Activated T-cell treated with anti-CD3 and anti-CD28 coated beads for 4 hours (primary cell): ENCODE measurements around the gene LGALS8.

ENCODE experiments used
- DNase-seq: peaks from one replicate; pipeline ENCODE4 v3.0.0-alpha.2; 2020

The LGALS8 gene

GRCh38 chr1:236509647-236510401, 14.0 kb upstream of the LGALS8 start:
- no peak for DNase-seq

DNA sequence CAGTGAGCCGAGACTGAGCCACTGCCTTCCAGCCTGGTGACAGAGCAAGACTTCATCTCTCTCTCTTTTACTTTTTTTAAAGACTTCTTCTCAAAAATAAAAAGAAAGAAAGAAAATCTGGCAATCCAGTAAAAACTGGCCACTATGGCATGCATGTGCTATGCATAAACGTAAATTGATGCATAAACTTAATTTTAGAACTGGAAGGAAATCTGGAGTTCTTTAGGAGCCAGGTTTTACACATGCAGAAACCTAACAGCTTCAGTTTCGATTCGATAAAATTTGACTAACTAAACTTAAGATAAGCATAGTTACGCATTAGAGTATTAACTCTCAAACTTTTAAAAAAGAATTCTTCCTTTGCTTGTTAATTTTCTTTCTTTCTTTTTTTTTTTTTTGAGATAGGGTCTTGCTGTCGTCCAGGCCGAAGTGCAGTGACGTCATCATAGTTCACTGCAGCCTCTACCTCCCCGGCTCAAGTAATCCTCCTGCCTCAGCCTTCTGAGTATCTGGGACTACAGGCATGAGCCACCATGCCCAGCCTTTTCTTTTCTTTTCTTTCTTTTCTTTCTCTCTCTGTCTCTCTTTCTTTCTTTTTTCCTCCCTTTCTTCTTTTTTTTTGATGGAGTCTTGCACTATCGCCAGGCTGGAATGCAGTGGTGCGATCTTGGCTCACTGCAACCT, 11.9 kb upstream of the LGALS8 start:
- no peak for DNase-seq

DNA sequence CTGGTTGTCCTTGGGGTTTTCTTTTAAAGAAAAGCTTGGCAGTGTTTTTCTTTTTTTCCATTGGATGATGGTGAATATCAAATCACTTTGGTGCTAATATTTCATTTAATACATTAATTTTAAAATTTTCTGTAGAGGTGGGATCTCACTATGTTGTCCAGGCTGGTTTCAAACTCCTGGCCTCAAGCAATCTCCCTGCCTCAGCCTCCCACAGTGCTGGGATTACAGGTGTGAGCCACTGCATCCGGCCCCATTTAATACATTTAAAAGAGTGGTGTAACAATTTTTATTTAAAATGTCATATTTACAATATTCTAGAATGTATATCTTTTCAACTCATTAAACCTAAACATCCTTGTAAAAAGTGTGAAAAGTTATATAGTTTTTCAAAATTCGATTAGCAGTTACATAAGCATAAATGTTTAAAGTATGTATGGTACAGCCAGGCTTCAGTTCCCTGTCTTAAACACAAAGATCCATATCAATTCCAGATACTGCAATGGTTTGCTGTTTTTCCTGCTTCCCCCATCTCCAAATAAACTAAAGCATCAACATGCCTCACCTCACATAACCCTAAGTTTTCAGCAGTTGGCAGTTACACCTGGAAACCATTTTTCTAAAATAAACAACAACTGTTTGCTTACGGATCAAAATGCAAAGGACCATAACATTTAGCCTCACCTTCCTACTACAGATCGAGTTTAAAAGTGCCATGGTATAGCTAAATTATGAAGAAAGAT, 8.9 kb upstream of the LGALS8 start:
- DNase-seq: no peak

DNA sequence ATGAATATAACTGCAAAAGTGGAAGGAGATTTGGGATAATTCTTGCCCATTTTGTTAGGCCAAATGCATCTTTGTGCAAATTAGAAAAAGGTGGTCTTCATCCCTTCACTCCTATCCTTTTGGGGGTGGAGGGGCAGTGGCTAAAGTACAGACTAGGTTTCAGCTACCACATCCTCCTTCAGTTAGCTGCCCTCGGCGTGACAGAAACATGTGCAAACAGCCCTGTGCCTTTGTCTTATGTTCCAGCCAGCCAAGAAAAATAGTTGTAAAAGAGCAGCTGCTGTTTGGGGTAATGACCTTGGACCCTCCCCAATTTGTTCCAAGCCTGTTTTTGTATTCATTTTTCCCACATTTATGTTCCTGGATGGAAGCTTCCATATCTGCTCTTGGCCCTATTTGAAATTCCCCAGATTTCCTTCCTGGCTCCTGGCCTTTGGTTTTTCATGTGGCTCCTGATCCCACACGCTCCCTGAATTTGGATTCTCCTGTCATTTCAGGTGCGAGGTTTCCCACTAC, 8.3 kb upstream of the LGALS8 start:
- DNase-seq: no peak

DNA sequence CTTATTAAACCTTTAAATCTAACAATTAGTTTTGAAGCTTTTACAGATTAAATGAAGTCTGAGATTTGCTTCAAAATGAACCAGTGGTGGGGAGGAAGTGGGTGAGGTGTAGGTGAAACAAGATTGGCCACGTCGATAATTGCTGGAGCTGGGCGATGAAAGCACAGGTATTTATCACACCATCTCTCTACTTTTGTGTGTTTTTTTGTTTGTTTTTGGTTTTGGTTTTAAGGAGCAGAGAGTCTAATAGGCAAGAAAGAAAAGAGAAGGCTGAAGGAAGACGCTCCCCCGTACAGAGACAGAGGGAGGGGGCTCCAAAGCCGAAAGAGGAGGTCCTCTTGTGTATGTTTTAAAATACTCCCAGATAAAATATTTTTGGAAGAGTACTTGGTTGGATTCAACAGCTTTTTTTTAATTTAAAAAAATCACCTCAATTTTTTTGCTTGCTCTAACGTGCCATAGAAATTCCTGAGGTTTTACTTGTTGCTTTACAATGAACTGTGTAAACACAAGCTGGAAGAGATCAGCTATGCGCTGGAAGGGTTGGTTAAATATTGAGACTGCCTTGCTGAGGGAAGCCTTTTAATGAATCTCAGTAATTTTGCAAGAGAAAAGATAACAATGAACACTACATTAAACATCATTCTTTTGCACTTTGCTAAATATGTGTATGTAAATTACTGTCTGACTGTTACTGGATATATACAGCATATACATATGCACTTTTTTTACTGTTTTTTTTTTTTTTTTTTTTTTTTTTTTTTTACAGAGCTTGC, 6.7 kb upstream of the LGALS8 start:
- no peak for DNase-seq

GRCh38 chr1:236518322-236518721, 5.5 kb upstream of the LGALS8 start:
- no peak for DNase-seq

DNA sequence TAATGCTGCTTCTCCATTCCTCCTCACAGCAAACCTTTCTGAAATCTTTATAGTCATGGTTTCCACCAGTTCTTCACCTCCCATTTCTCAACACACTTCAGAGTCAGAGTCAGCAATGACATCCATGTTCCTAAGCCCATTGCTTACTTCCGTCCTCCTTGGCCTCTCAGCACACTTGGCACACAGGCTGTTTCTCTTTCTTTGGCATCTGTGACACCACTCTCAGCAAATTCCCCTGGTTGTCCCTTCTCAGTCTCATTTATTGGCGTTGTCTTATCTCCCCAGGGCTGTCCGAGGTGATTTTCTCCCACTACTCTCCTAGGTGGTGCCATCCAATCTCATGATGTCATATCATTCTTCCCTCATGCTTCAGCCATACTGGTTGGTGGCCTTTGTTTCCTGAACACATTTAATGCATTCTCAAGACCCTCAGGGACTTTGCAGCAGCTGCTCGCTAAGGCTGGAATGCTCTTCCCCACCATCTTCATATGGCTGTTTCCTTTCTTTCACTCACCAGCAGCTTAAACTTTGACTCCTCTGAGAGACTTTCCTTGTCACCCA, 3.3 kb upstream of the LGALS8 start:
- DNase-seq: no peak

DNA sequence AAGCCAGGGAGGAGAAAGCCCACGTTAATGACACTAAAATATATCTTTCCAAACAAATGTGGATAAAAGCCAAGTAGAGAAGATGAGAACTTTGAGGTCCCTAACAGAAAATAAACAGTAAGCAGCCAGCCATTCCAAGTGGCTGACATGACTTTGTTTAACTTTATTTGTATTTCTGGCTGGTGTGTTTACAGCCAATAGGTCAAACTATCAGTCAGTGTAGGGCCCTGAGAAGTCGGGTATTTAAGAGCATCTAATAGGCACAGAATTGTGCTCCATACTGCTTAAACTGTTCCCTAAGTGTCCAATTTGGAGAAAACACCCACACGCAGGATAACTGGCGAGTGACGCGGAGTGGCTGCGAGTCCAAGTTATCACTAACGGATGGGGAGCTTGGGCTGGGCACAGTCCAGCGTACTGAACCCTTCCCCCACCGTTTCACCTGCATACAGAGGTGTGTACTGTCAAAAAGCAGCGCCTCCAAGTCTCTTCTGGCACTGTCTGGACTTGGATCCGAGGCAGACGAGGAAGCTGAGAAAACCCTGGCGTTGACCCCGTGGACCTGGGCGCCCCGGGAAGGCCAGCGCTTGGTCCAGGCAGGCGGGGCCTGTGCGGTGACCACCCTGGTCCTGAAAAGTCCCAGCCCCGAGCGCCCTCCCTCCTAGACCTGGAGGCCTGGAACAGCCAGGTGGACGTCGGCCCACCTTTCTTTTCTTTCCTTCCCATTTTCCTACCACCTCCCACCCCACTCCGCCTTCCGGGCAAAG, 662 bp upstream of the LGALS8 start:
- DNase-seq: no peak

GRCh38 chr1:236524142-236524894, 536 bp downstream of the LGALS8 start:
- peak; percentile 38 for DNase-seq

DNA sequence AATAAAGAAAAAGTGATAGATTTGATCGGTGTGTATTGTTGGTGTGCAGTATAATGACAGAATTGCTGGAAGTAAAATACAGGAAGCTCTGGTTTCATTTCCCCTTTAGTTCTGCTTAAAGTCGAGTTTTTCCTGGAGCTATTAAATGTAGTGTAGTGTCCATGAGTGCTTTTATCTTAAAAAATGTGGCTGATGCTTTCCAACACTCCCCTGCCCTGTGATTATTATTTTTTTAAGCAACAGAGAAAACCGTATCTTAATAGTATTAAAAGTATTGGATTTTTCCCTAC, 1.1 kb downstream of the LGALS8 start:
- no peak for DNase-seq

DNA sequence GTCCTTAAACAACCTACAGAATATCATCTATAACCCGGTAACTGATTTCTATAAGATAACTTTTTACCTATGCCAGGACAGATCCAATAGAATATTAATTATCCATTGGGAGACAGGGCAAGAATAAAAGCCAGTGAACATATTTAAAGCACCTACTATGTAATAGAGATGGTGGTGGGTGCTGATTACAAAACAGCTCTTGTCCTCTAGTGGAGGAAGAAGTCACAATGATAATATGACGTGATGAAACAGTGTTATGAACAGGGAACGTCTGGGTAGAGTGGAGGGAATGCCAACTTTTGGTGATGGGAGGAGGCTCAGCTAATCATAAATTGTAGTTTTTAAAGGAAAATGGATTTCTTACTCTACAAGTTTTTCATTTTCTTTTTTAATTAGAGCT, 2.3 kb downstream of the LGALS8 start:
- DNase-seq: no peak

DNA sequence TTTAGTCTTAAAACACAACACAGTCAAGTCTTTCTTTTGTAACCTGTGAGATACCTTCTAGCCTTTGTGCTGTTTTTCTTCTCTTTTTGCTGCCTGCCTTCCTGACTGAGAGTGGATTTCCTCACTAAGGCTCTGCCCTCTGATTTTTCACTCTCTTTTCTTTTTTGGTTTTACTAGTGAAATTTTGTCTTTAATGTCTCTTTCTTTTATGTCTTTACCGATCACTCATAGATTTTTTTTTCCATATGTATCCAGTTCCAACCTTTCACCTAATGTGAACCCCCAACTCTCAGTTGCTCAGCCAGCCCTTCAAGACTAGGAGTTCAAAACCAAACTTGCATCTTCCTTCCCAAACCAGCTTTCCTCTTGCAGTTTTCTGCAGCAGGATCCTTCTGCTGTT, 6.5 kb downstream of the LGALS8 start:
- DNase-seq: no peak

DNA sequence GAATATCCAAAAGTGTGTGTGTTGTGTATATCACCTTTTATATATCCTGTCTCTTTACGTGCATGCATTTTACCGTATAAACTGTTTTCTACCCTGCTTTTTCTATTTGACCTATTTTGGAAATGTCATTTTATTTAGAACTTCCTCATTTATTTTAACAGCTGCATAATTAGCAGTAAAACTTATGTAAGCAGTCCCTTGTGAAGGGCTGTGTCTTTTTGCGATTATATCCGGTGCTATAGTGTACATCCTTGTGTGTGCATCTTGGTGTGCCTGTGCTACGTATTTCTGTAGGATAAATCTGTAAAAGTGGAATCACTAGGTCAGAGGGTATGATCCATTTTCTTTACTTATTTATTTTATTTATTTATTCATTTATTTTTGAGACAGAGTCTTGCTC, 7.2 kb downstream of the LGALS8 start:
- DNase-seq: no peak

DNA sequence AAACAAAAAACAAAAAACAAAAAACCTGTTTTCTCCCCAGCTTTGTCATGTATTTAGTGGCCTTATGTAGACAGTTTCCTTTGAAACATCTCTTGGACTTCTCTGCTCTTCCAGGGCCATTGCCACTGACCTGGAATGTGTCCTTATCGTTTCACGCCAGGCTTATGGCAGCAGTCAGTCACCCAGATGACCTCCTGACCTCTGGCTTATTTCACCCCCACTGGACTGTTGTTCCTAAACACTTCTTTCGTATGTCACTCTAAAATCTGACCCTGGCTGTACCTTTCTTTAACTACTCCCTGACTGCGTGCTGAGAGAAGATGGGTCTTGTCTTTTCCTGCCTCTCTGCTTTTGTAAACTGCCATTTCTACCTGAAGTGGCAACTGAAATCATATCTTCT, 9.1 kb downstream of the LGALS8 start:
- DNase-seq: no peak

- peak; percentile 28 for DNase-seq
Measured at GRCh38 chr1:236534151-236534651, 10.4 kb downstream of the LGALS8 start.

GRCh38 chr1:236535190-236535589, 11.4 kb downstream of the LGALS8 start:
- no peak for DNase-seq

DNA sequence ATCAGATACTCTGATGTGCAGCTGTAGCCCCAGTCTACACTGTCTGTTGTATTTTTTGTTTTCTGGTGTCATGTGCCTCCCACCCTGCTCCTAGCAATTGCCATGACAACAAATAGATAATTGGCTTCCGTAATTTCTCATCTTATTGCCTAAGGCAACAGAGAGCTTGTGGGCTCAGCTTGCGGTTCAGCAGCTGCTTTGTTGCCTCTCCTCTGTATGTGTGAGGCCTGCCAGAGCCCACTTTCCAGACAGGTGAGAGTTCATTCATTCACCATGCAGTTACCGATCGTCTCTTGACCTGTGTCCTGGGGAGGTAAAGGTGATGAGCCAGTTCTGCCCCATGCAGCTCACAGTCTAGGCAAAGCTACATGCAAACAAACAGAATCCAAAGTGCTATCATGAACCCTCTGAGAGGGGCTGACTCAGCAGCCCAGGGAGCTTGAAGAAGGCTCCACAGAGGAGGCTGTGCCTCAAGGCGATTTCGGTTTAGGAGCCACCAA, 11.9 kb downstream of the LGALS8 start:
- no peak for DNase-seq

DNA sequence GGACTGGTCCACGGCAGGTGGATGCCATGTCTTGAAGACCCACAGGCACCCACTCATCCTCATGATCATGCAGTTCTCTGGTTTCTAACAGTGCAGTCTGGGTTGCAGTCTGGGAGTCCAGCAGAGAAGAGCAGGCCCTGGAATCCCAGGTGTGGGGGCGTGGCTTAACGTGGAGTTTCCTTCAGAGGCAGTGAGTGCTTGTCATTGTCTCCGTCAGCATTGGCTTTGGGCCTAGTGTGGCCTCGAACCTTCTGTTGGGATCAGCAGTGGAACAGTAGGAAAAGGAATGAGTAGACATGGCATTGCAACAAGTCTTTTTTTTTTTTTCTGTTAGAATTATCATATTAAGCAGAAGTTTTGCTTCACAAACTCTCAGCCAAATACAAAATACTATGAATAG, 12.8 kb downstream of the LGALS8 start:
- no peak for DNase-seq

GRCh38 chr1:236540813-236541465, 17.2 kb downstream of the LGALS8 start:
- no peak for DNase-seq

DNA sequence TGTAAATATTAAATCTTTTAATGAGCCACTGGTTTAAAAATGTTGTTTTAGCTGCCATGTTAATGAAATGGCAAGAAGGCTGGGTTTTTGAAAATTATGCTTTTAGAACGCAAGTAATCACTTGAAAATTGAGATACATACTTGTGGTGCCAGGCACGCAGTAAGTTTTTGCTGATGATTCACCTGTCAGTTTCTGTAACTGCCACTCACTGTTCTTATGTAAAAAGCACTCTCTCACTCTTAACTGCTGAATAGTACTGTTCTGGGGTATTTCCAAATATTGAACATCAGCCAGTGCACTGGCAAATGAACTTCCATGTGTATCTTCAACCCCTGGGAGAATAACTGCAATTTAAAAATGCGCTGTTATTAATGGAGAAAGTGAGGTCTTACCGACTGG, 17.9 kb downstream of the LGALS8 start:
- DNase-seq: no peak
